ENCODE measurements around the gene KRTAP9-3. TPM values are rescaled to one million over a fixed set of nuclear protein-coding genes. Genes with fewer than 3 reads are reported as not detected.

KRTAP9-3 gene
- not detected for total RNA-seq

GRCh38 chr17:41232399-41233105, at the start of gene KRTAP9-3:
KRTAP9-3 (plus strand) TSS chr17:41232449; CDS start chr17:41232502, 53 bp downstream.

GRCh38 chr17:41184480-41184961, 47.7 kb upstream of the KRTAP9-3 start, which contains the start of gene KRTAP4-1:
KRTAP4-1 (minus strand) TSS chr17:41184911; CDS start chr17:41184854, 57 bp downstream.

GRCh38 chr17:41189837-41190318, 42.4 kb upstream of the KRTAP9-3 start, which contains the start of gene KRTAP9-1:
KRTAP9-1 (plus strand) TSS chr17:41189887; CDS start chr17:41189887, 0 bp downstream.

GRCh38 chr17:41226598-41227095, 5.6 kb upstream of the KRTAP9-3 start, which contains the start of gene KRTAP9-2:
KRTAP9-2 (plus strand) TSS chr17:41226648; CDS start chr17:41226655, 7 bp downstream.

GRCh38 chr17:41237949-41238437, 5.7 kb downstream of the KRTAP9-3 start, which contains the start of gene KRTAP9-8:
KRTAP9-8 (plus strand) TSS chr17:41237999; CDS start chr17:41238052, 53 bp downstream.

GRCh38 chr17:41249637-41250240, 17.5 kb downstream of the KRTAP9-3 start, which contains the start of gene KRTAP9-4:
KRTAP9-4 (plus strand) TSS chr17:41249687; CDS start chr17:41249721, 34 bp downstream.

GRCh38 chr17:41255381-41256290, 23.4 kb downstream of the KRTAP9-3 start, which contains the start of gene KRTAP9-9:
KRTAP9-9 (plus strand) TSS chr17:41255384.

GRCh38 chr17:41265078-41265477, 32.8 kb downstream of the KRTAP9-3 start, which contains the start of gene KRTAP9-6:
KRTAP9-6 (plus strand) TSS chr17:41265378; CDS start chr17:41265378, 0 bp downstream.

GRCh38 chr17:41275648-41276190, 43.5 kb downstream of the KRTAP9-3 start, which contains the start of gene KRTAP9-7:
KRTAP9-7 (plus strand) TSS chr17:41275698; CDS start chr17:41275698, 0 bp downstream.

Other genes with a start within 250 kb of the KRTAP9-3 start
- gene KRT40, start 248.1 kb upstream of the KRTAP9-3 start, total RNA-seq: 1.4 TPM
- gene KRTAP3-3, start 238.3 kb upstream of the KRTAP9-3 start, total RNA-seq: not detected
- not detected for gene KRTAP3-2, start 232.5 kb upstream of the KRTAP9-3 start, total RNA-seq
- gene KRTAP3-1, start 223.3 kb upstream of the KRTAP9-3 start, total RNA-seq: not detected
- gene KRTAP1-5, start 205.2 kb upstream of the KRTAP9-3 start, total RNA-seq: not detected
- gene KRTAP1-4, start 202.3 kb upstream of the KRTAP9-3 start, total RNA-seq: not detected
- not detected for gene KRTAP1-3, start 197.6 kb upstream of the KRTAP9-3 start, total RNA-seq
- not detected for gene KRTAP1-1, start 191.0 kb upstream of the KRTAP9-3 start, total RNA-seq
- not detected for gene KRTAP2-1, start 185.1 kb upstream of the KRTAP9-3 start, total RNA-seq
- not detected for gene KRTAP2-2, start 177.2 kb upstream of the KRTAP9-3 start, total RNA-seq
- gene KRTAP2-3, start 172.3 kb upstream of the KRTAP9-3 start, total RNA-seq: not detected
- gene KRTAP2-4, start 166.6 kb upstream of the KRTAP9-3 start, total RNA-seq: not detected
- not detected for gene KRTAP4-7, start 148.3 kb upstream of the KRTAP9-3 start, total RNA-seq
- gene KRTAP4-8, start 134.3 kb upstream of the KRTAP9-3 start, total RNA-seq: not detected
- gene KRTAP4-16, start 130.2 kb upstream of the KRTAP9-3 start, total RNA-seq: not detected
- gene KRTAP4-9, start 127.1 kb upstream of the KRTAP9-3 start, total RNA-seq: not detected
- gene KRTAP4-11, start 114.1 kb upstream of the KRTAP9-3 start, total RNA-seq: not detected
- not detected for gene KRTAP4-12, start 108.3 kb upstream of the KRTAP9-3 start, total RNA-seq
- not detected for gene KRTAP4-6, start 91.9 kb upstream of the KRTAP9-3 start, total RNA-seq
- gene KRTAP4-5, start 82.6 kb upstream of the KRTAP9-3 start, total RNA-seq: not detected
- gene KRTAP4-4, start 71.7 kb upstream of the KRTAP9-3 start, total RNA-seq: not detected
- gene KRTAP4-3, start 64.2 kb upstream of the KRTAP9-3 start, total RNA-seq: not detected
- not detected for gene KRTAP4-2, start 54.2 kb upstream of the KRTAP9-3 start, total RNA-seq
- not detected for gene KRTAP4-1, start 47.5 kb upstream of the KRTAP9-3 start, total RNA-seq
- not detected for gene KRTAP9-1, start 42.6 kb upstream of the KRTAP9-3 start, total RNA-seq
- gene KRTAP9-2, start 5.8 kb upstream of the KRTAP9-3 start, total RNA-seq: not detected
- gene KRTAP9-8, start 5.5 kb downstream of the KRTAP9-3 start, total RNA-seq: 0.44 TPM
- not detected for gene KRTAP9-4, start 17.2 kb downstream of the KRTAP9-3 start, total RNA-seq
- gene KRTAP9-9, start 22.9 kb downstream of the KRTAP9-3 start, total RNA-seq: not detected
- not detected for gene KRTAP9-6, start 32.9 kb downstream of the KRTAP9-3 start, total RNA-seq
- gene KRTAP9-7, start 43.2 kb downstream of the KRTAP9-3 start, total RNA-seq: not detected
- not detected for gene KRTAP29-1, start 70.4 kb downstream of the KRTAP9-3 start, total RNA-seq
- not detected for gene KRTAP16-1, start 76.9 kb downstream of the KRTAP9-3 start, total RNA-seq
- gene KRTAP17-1, start 83.3 kb downstream of the KRTAP9-3 start, total RNA-seq: not detected
- not detected for gene KRT33A, start 118.4 kb downstream of the KRTAP9-3 start, total RNA-seq
- gene KRT33B, start 137.4 kb downstream of the KRTAP9-3 start, total RNA-seq: not detected
- gene KRT34, start 149.9 kb downstream of the KRTAP9-3 start, total RNA-seq: not detected
- not detected for gene KRT31, start 165.2 kb downstream of the KRTAP9-3 start, total RNA-seq
- not detected for gene KRT37, start 192.1 kb downstream of the KRTAP9-3 start, total RNA-seq
- not detected for gene KRT38, start 208.5 kb downstream of the KRTAP9-3 start, total RNA-seq
- gene KRT32, start 234.9 kb downstream of the KRTAP9-3 start, total RNA-seq: not detected
- gene KRT35, start 248.7 kb downstream of the KRTAP9-3 start, total RNA-seq: not detected

Data from camera-type eye (tissue), 1 donor.